ENCODE results near the gene NOL4L. TPM values are rescaled to one million over a fixed set of nuclear protein-coding genes. Genes with fewer than 3 reads are reported as not detected.

NOL4L gene
- total RNA-seq, 4 donors from 2014 or later: 5.9 to 20.5 (median 6.9) TPM

DNA sequence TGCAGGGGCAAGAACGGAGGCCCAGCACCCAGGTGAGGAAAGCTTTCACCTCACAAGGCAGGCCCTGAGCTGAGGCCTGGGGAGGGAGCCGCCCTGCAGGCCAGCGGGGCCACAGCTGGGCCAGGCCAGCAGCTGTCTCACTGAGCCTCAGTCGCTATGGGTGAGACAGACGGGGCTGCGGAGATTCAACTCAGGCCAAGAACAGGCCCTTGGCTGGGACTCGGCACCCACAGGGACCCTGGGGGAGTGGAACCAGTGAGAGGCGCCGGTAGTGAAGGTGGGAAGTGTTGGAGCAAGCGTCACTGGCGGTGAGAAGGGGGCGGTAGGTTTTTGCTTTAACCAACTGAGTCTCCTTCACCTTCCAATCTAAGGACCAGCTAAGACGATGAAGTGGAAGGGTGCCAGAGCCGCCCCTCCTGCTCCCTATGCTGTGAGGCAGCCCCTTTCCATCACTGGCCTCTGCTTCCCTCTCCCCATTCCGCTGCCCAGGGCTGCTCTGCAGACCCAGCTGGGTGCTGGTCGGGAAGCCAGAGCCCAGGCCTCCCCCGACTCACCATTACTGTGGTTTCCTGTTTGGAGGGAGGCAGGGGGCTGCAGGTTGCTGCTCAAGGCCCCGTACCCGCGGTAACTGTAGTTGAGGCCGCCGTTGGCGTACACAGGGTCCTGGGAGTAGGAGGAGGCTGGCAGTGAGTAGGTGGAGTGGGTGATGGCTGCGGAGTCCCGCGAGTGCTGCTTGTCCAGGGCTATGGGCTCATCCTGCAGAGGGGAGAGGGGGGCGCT, 133.3 kb downstream of the NOL4L start:
- TF ChIP-seq, protein P1, sequence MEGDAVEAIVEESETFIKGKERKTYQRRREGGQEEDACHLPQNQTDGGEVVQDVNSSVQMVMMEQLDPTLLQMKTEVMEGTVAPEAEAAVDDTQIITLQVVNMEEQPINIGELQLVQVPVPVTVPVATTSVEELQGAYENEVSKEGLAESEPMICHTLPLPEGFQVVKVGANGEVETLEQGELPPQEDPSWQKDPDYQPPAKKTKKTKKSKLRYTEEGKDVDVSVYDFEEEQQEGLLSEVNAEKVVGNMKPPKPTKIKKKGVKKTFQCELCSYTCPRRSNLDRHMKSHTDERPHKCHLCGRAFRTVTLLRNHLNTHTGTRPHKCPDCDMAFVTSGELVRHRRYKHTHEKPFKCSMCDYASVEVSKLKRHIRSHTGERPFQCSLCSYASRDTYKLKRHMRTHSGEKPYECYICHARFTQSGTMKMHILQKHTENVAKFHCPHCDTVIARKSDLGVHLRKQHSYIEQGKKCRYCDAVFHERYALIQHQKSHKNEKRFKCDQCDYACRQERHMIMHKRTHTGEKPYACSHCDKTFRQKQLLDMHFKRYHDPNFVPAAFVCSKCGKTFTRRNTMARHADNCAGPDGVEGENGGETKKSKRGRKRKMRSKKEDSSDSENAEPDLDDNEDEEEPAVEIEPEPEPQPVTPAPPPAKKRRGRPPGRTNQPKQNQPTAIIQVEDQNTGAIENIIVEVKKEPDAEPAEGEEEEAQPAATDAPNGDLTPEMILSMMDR (IDR thresholded peaks at IDR 0.05; ENCODE audit: low read depth): no peak

- TF ChIP-seq, protein P1 (IDR thresholded peaks at IDR 0.05; ENCODE audit: low read depth): no peak
These were observed 133.8 kb downstream of the NOL4L start for GRCh38 chr20:32451340-32451681.

GRCh38 chr20:32450484-32451061, 134.6 kb downstream of the NOL4L start:
- TF ChIP-seq, protein P1 (IDR thresholded peaks at IDR 0.05; ENCODE audit: low read depth): no peak

DNA sequence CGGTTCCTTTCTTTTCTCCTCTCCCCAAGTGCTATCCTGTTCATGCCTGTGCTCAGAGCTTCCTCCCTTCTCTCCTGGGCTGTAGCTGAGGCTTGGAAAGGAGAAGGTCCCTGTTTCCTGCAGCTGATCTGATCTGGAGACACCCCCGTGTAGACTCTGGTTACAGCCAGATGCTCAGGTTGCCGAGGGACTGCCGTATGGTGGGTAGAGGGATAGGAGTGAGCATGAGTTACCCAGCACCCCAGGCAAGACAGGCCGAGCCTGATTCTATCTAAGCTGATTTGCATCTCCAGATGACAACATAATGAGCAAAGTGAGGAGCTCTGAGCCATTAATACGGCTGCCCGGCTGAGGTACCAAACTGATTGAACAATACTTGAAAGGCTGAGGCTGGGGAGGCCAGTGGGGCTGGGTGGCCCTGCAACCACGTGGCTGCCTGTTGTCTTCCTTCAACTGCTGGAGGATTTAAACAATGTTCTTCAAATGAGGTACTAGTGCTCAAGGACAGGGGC, 135.2 kb downstream of the NOL4L start:
- TF ChIP-seq, protein P1 (IDR thresholded peaks at IDR 0.05; ENCODE audit: low read depth): no peak

DNA sequence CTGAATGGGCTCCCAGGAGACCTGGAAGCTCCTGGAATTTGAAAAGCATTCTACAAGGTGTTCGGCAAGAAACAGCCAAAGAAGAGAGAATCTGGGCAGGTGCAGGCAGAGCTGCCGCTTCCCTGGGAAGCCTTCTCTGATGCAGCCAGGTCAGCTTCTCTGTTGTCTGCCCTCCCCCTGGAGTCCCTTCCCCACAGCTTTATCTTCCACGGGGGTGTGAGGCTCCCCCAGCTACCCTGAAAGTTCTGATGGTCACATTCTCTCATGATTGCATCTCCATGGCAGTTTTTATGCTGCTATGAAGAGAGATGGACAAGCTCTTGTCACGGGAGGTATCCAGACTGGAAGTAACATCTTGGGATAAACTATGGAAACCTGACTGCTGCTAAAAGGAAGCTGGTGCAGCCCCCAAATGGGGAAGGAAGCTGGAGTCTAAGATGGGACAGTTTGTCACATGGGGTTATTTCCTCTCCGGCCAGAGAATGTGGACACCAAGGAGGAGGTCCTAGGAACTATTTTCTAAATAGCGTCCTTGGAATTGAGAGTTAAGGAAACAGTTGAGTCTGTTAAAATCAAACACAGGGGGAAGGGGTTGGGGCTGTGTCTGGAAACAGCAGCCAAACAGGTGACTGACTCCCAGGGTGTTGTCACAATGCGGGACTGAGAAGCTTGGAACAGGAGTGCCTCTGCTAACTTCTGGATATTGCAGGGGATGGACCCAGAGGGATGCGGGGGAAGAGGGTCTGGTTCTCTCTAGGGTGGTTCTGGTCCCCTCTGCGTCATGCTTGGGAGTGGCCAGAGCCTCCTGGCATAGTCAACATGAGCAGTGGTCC, 135.9 kb downstream of the NOL4L start:
- TF ChIP-seq, protein P1 (IDR thresholded peaks at IDR 0.05; ENCODE audit: low read depth): no peak

- TF ChIP-seq, protein P1 (IDR thresholded peaks at IDR 0.05; ENCODE audit: low read depth): no peak
These were observed 136.7 kb downstream of the NOL4L start for GRCh38 chr20:32448306-32449056.
